Neural cell (in vitro differentiated cells): ENCODE data around the gene CYBRD1.

Source experiments
- CTCF ChIP-seq: fragments of 450-650 bp; IDR thresholded peaks from 2 replicates; pipeline ENCODE4 v1.5.1; 2014; ENCODE audit warnings: antibody characterized with exemption, mild to moderate bottlenecking, moderate library complexity; ENCODE audit not compliant: poor library complexity, severe bottlenecking
- EP300 ChIP-seq: fragments of 450-650 bp; conservative IDR thresholded peaks from 2 replicates; pipeline ENCODE4 v1.6.1; 2014; ENCODE audit warnings: antibody characterized with exemption, mild to moderate bottlenecking, moderate library complexity; ENCODE audit not compliant: poor library complexity, severe bottlenecking
- EZH2 ChIP-seq: fragments of 200-600, 300-800 bp; shearing (Covaris generic), sonication (generic); IDR thresholded peaks from 2 replicates; pipeline ENCODE4 v1.6.1; 2014; ENCODE audit warnings: antibody characterized with exemption, low read length, borderline replicate concordance, mild to moderate bottlenecking; ENCODE audit not compliant: insufficient read depth, poor library complexity, severe bottlenecking
- MXI1 ChIP-seq: fragments of 450-650 bp; conservative IDR thresholded peaks from 2 replicates; pipeline ENCODE4 v1.6.1; 2014; ENCODE audit warnings: antibody characterized with exemption, mild to moderate bottlenecking; ENCODE audit not compliant: poor library complexity, severe bottlenecking
- POLR2AphosphoS5 ChIP-seq: IDR thresholded peaks from 2 replicates; pipeline ENCODE4 v1.6.1; 2012
- RAD21 ChIP-seq: fragments of 450-650 bp; conservative IDR thresholded peaks from 2 replicates; pipeline ENCODE4 v1.6.1; 2014; ENCODE audit warnings: antibody characterized with exemption, mild to moderate bottlenecking, moderate library complexity
- REST ChIP-seq: IDR thresholded peaks from 2 replicates; pipeline ENCODE4 v1.6.1; 2012; ENCODE audit warnings: borderline replicate concordance
- SMC3 ChIP-seq: fragments of 450-650 bp; conservative IDR thresholded peaks from 2 replicates; pipeline ENCODE4 v1.6.1; 2014; ENCODE audit warnings: antibody characterized with exemption, mild to moderate bottlenecking, moderate library complexity; ENCODE audit not compliant: poor library complexity
- TAF1 ChIP-seq: IDR thresholded peaks from 2 replicates; pipeline ENCODE4 v1.6.1; 2012; ENCODE audit warnings: low read depth

- TF ChIP-seq RAD21 (no peak), POLR2AphosphoS5 (no peak), CTCF (no peak), REST (no peak), EP300 (no peak), EZH2 (no peak), TAF1 (no peak), MXI1 (no peak), SMC3 (no peak)
Measured at GRCh38 chr2:171514908-171515582, 7.2 kb upstream of the CYBRD1 start.
